GM04504 (cell line): ENCODE results near the gene ARHGEF7.
"Not testable (repeated sequence)": the region's sequence is repeated elsewhere in the genome, so short reads cannot be mapped to it uniquely, and the experiment has no call there.

Experiments
- DNase-seq: peaks from one replicate; pipeline ENCODE4 v3.0.0-alpha.2; 2012; ENCODE audit warnings: low read depth

Gene ARHGEF7

DNA sequence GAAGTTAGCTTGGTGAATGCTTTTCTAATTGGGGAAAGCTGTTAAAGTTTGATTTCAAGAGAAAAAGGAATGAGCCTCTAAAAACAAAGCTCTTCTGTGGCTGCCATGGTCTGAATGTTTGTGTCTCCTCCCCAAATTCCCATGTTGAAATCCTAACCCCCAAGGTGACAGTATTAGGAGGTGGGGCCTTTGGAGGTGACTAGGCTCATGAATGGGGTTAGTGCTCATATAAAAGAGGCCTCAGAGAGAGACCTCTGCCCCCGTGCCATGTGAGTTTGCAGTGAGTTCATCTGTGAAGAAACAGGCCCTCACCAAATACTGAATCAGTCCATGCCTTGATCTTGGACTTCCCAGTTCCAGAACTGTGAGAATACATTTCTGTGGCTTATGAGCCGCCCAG, 56.5 kb downstream of the ARHGEF7 start:
- no peak for DNase-seq

DNA sequence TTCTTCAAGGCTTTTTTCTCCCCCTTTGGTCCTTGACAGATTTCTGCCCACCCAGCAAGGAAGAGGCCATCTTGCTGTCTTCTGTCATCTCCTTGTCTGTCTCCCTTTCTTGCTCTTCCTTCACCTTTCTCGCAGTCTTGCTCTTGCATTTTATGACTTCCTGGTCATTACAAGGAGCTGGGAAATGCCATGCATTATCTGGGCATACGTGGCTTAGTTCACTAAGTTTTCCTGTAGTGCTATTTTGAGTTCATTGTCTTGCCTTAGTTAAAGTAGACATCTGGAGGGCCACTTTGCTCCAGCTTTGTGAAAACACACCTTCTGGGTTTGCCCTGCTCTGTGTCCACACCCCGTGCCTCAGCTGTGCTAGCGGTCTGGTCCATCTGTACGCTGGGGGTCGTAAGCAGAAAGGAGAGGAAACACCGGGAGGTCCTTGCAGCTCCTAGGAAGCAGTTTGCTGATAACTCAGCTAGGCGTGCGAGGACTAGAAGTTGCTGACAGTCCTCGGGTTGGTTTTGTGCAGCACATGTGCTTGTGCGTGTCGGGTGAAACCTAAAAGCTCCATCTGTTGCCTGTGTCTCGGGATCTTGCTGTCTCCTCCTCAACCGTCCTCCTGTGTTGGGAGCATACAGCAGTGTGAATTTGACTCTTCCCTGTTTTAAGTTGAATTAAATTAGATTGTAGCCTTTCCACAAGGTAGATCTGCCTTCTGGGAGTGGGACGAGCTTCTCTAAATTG, 59.4 kb downstream of the ARHGEF7 start:
- DNase-seq: no peak

DNA sequence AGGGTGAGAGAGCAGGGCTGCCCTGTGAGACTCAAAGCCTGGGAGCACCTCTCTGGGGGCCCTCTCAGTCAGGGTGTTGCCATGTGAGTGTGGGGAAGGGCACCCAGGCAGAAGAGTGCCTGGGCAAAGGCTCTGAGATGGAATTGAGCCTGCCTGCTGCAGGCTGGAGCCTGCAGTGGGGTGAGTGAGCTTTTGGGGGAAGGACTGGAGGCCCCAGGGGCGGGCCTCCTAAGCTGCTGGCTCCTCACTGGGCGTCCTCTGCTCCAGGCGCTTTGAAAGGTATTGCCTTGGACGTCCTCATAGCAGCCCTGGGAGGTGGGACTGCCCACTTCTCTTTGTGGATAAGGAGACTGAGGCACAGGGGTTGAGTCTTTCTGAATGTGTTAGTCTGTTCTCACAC, 60.3 kb downstream of the ARHGEF7 start:
- no peak for DNase-seq

DNA sequence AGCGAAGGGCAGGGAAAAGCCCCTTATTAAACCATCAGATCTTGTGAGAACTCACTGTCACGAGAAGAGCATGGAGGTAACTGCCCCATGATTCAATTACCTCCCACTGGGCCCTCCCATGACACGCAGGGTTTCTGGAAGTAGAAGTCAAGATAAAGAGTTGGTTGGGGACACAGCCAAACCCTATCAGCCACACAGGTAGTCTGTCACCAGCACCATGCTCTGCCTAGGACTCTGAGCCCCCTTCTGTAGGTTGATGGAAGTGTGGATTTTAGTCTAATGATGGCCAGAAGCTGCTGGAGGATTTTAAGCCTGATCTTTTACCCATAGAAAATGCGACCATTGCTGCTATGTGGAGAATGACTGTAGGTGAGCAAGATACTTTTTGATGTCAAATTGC, 60.8 kb downstream of the ARHGEF7 start:
- DNase-seq: no peak

DNA sequence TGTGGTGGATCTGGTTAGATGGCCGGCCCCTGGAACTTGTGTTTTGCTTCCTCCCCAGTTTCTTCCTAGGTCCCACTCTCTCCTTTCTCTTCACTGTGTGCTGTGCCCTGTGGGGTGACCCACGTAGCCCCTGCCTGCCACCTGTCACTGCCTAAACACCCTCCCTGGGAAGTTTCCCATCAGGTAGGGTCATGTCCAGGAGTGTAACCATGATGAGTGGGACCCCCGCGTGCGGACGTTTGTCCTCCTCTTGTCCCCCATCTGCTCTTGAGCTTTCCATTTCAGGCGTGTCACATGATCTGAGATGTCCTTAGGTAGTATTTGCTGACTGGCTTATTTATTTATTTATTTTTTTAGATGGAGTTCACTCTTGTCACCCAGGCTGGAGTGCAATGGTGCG, 61.3 kb downstream of the ARHGEF7 start:
- DNase-seq: no peak

DNA sequence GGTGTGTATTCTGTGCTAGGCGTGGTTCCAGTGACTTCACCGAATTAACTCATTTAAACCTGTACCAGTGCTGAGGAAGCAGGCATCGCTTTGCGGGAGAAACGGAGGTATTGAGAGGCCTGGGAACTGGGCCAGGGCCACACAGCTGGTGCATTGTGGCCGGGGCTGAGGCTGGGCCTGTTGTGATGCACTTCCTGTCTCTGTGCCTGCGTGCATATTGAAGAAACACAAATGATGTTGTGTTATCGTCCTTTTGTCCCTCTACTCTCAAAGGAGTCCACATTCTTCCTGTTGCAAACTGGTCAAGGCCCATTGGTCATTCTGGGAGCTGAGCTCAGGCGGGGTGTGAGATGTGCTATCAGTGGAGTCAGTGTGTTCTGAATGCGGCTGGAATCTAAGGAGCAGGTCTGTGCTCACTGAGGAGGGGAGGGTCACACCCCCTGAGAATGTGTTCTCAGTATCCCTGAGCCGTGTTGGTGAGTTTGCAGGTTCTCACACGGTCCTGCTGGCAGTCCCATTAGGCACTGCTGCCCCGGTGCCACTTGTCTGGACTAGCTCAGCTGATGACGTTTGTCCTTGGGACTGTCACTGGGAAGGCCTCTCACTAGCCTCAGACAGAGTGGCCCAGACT, 62.1 kb downstream of the ARHGEF7 start:
- no peak for DNase-seq

DNA sequence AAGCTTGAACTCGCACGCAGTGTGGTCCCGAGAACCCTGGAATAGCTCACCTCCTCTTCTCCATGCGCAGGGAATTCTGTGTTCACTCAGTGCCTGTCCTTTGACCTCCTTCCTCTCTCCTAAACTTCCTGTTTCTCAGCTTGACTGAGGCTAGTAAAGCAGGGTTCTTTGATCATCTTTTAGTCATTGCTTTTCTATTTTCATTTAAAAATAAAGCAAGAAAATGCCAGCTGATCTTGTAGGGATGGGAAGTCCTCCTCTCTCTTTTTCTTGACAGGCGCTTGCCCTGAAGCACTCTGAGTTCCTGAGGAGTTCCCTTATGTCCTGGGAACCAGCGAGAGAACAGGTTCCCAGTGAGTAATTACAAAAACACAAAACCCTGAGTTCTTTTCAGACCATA, 62.8 kb downstream of the ARHGEF7 start:
- DNase-seq: no peak

DNA sequence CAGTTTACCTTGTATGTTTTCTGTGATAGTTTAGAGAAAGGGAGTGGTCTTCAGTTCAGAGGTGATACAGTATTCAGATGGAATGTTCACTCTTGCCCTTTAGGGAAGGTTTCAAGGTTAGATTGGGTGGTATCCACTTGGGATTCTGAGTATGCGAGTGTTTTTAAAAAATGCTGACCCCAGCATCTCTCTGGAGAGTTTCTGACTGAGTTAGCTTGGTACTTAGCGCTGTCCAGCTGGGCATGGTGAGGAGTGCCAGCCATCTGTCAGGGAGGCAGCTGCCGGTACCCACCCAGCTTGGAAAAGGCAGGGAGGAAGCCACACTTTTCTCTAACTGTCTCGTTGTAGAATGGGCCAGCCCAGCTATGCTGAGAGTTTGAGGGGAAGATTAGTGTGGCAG, 63.3 kb downstream of the ARHGEF7 start:
- DNase-seq: no peak

DNA sequence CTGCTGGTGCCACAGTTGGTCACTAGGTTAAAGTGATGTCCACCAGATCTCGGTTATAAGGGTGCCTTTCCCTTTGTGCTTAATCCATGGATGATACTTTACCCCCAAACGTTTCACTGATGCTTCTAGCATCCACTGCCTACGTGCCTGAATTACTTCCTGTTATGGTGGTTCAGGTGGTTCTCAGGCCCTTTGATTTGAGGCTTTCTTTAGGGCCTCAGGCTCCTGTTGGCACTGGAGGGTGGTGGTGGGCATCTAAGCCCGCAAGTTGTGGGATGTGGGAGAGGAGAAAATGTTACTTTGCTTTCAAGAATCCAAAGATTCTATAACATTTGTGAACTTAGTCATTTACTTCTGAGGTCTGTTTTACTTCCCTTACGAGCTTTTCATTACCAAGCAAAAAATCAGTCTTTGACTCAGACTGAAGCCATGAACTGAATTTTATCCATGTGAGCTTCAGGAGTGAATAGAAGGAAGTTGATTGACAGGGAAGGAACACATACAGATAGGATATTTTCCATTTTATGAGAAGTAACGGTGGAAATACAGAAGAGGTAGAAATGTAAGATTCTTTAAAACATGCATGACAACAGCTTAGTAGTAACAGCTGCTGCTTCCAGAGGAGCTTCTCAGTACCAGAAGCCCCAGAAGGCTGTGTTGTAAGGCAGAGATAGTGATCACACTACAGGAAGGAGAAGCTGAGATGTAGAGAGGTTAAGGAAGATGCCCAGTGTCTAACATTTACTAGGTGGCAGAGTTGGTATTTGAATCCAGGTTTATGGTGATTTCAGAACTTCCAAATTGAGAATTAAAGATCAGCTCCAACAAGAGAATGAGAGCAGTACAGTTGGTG, 65.0 kb downstream of the ARHGEF7 start:
- no peak for DNase-seq

DNA sequence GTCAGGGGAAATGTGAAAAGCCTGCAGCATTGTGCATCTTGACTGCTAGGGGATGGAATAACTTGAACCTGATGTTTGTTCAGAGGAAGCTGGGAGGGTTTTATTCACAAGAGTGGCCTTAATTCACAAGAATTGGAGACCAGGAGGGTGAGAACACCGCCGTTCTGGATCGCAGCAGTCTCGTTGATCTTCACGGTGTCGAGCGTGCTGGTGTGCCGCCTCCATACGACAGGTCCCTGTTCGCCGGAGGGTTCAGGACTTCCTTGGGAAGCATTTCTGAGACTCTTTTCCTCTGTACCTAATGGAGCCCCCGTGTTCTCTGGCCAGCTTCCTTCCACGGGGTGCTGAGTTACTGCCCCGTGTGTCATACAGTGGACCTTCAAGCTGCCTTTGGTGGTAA, 66.9 kb downstream of the ARHGEF7 start:
- DNase-seq: no peak

DNA sequence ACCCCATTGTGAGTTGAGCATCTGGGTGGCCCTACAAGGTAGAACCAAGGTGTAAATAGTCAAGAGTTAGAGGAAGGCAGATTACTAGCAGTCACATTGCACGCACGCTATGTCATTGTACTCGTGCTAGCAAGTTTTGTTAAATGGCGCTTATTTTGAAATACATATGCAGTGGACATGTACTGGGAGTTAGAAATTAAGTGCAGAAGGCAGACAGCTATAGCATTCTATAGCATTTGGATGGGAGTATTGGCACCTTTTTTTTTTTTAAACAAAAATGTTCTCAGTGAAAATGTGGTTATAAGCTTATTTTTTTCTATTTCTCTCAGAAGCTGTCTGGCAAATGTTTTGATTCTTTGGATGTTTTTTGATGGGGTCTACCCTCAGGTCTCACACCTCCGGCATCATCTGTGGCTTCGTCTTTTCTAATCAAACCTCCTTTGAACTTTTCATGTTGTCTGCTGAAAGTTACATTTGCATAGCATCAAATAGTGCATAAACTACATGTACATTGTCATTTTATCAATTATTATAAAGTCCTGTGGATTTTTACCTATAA, 68.1 kb downstream of the ARHGEF7 start:
- DNase-seq: no peak

DNA sequence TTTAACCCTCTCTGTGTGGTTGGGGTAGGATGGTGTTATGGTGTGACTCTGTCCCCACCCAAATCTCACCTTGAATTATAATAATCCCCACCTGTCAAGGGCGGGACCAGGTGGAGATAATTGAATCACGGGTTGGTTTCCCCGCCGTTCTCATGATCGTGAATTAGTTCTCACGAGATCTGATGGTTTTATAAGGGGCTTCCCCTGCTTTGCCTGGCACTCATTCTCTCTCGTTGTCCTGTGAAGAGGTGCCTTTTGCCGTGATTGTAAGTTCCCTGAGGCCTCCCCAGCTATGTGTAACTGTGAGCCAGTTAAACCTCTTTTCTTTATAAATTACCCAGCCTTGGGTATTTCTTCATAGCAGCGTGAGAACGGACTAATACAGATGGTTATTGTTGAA, 68.8 kb downstream of the ARHGEF7 start:
- no peak for DNase-seq

DNA sequence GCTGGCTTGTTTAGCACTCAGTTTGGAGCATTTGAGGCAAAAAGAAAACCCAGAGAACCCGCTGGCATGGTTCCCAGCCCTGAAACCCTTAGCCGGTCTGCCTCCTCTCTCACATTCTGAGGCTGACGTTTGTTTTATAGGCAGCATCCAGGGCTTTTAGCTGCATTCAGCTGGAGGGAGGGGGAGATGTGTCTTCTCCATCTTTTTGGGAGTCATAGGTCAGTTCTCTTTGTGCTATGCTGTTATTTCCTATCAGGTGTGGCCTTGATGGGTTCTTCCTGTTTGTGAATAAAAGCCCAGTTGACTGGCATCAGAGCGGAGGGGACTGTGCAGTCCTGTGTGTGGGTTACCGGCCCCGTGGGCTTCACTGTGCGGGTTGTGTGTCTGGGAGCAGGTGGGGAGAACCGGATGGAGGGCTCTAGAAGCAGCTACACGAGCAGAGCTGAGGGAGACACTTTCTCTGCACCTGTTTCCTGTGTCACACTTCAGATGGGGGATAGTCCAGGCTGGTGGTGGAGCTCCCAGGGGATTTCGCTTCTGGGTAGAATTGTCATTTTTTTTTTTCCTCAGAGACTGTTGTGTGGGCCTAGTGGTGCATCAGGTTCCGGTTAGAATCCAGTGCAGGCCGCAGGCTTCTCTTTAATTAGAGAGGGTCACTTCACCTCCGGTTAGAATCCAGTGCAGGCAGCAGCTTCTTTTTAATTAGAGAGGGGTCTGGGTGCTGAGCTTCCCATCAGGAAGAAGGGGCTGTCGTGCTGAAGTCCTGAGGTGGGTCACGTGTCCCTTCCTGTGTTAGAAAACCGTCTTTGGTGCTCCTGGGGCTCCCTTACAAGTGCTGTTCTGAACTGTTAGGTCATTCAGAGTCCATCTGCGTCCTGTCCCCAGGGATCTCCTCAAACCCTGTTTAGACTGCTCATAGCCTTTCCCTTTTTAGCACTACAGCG, 69.6 kb downstream of the ARHGEF7 start:
- DNase-seq: no peak

DNA sequence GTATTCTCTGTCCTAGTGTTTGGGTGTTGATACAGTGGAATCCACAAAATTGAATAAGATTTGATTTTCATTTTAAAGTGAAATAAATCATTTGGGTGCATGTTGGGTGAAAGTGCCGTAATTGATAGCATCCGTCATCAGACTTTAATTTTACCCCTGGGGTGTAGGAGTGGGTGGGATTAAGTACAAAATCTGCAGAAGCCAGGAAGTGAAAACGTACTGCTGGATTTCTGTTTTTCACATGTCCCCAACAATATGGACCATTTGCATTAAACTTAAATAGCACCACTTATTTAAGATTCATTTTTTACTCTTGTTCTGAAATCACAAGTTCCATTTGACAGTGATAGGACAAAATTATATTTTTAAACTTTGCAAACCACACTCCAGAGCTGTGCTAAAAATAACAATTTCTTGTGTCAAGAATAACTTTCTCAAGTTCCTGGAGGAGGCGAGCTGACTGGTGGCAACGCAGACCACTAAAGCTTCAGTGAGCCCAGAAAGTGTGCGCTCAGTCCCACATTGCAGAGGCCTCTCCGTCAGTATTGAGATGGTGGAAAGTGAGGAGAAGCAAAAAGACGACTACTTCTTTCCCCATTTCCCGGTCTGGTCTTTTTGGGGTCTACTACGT, 71.3 kb downstream of the ARHGEF7 start:
- DNase-seq: no peak

DNA sequence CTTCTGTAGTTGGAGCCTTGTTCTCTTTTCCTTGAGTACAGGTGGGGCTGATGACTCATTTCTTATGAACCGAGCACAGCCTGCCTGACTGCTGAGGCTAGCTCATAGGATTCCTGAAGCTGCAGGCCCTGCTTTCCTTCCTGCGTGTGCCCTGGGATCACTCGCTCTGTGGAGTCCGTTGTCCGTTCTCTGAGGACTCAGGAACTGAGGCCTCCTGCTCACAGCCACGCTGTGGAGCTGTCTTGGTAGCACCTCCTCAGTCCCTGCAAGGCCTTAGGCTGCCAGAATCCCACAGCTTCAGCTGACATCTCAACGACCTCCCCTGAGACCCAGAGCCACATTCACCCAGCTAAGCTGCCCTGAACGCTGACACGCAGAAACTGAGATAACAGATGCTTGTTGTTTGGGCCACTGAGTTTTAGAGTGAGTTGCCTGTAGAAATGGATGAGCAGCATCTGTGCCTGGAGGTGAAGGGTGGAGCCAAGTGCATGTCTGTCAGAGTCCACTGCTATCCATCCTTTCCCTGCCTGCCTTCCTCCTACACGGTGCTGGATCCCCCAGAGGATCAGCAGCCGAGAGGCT, 72.9 kb downstream of the ARHGEF7 start:
- no peak for DNase-seq

DNA sequence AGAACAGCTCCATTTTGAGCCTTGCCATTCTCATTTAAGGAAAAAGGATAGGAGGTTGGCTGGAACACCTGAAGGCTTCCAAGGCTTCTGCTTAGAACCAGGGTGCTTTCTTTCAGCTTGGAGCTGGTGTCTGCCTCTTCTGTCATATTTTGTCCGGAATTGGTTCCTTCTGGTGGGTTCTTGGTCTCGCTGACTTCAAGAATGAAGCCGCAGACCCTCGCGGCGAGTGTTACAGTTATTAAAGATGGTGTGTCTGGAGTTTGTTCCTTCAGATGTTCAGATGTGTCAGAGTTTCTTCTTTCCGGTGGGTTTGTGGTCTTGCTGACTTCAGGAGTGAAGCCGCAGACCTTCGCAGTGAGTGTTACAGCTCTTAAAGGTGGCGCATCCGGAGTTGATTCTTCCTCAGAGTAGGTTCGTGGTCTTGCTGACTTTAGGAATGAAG, 74.0 kb downstream of the ARHGEF7 start:
- DNase-seq: not testable (repeated sequence)

DNA sequence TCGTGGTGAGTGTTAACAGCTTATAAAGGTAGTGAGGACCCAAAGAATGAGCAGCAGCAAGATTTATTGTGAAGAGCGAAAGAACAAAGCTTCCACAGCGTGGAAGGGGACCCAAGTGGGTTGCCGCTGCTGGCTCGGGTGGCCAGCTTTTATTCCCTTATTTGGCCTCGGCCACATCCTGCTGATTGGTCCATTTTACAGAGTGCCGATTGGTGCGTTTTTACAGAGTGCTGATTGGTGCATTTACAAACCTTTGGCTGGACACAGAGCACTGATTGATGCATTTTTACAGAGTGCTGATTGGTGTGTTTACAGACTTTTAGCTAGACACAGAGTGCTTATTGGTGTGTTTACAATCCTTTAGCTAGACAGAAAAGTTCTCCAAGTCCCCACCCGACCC, 74.4 kb downstream of the ARHGEF7 start:
- not testable (repeated sequence) for DNase-seq

DNA sequence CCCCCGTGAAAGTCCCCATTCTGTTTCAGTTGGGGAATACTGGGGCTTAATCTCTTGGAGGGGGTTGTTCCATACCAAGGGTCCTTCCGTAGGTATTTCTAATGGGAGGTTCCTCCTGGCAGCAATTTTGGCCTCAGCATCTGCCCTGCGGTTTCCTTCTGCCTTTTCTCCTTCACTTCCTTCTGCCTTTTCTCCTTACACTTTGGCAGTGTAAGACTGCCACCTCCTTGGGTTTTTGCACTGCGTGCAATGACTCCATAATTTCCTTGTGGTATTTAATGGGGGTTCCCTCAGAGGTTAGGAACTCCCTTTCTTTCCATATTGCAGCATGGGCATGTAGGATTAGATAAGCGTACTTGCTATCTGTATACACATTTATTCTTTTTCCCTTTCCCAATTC, 78.1 kb downstream of the ARHGEF7 start:
- not testable (repeated sequence) for DNase-seq

DNA sequence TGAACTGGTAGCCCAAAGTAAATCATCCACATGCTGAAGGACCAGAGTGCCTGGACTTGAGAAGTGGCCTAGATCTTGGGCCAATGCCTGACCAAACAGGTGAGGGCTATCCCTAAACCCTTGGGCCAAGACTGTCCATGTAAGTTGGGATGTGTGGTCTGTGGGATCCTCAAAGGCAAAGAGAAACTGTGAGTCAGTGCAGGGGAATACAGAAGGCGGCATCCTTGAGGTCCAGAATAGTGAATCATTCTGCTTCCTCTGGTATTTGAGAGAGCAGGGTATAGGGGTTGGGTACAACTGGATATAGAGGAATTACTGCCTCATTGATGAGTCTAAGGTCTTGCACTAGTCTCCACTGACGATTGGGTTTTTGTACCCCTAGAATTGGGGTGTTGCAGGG, 79.5 kb downstream of the ARHGEF7 start:
- not testable (repeated sequence) for DNase-seq

DNA sequence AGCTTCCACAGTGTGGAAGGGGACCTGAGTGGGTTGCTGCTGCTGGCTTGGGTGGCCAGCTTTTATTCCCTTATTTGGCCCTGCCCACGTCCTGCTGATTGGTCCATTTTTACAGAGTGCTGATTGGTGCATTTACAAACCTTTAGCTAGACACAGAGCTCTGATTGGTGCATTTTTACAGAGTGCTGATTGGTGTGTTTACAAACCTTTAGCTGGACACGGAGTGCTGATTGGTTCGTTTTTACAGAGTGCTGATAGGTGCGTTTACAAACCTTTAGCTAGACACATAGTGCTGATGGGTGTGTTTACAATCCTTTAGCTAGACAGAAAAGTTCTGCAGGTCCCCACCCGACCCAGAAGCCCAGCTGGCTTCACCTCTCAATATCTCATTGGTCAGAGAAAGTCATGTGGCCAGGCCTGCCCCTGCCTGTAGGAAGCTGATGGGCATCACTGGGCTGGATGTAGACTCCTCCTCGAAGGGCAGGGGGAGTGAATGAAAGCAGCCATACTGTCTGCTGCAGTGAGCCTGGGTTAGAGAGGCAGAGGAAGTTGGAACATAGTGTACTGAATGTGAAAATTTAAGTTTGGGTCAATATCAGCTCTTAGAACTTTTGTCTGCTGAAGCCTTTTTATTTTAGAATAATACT, 83.7 kb downstream of the ARHGEF7 start:
- not testable (repeated sequence) for DNase-seq
